ENCODE data around the gene OLFM3. TPM values are rescaled to one million over a fixed set of nuclear protein-coding genes. Genes with fewer than 3 reads are reported as not detected.

The OLFM3 gene
- total RNA-seq, 1 donor, result not detected

- Histone ChIP-seq H3K4me1 (ENCODE audit: insufficient read depth, low read length) (no peaks in the 10 kb centered on the region), H3K4me2 (ENCODE audit: insufficient read depth, low read length) (no peak overlapping the region), H2AFZ (ENCODE audit: low read length) (no peak overlapping the region), H3K27ac (ENCODE audit: low read depth, low read length) (no peak overlapping the region), H3K4me3 (ENCODE audit: insufficient read depth, low read length) (no peak overlapping the region), H4K20me1 (ENCODE audit: insufficient read depth, low read length) (no peaks in the 10 kb centered on the region), H3K79me2 (ENCODE audit: insufficient read depth, low read length) (no peaks in the 10 kb centered on the region), H3K36me3 (ENCODE audit: insufficient read depth, low read length) (no peaks in the 10 kb centered on the region), H3K27me3 (ENCODE audit: insufficient read depth, low read length) (no peaks in the 10 kb centered on the region), H3K9me3 (ENCODE audit: low read depth, low read length) (no peaks in the 10 kb centered on the region)
- no peak for DNase-seq (ENCODE audit: insufficient read length, low spot score, missing footprints)
- no peak for TF ChIP-seq CTCF (IDR thresholded peaks at IDR 0.05; ENCODE audit: extremely low read depth, low read depth, low read length)
These were observed 39.0 kb downstream of the OLFM3 start for GRCh38 chr1:101957771-101958170.

- no peak overlapping the region for H2AFZ ChIP-seq (ENCODE audit: low read length)
- H3K79me2 ChIP-seq (ENCODE audit: insufficient read depth, low read length), result no peaks in the 10 kb centered on the region
- no peaks in the 10 kb centered on the region for H3K4me1 ChIP-seq (ENCODE audit: insufficient read depth, low read length)
- H3K4me2 ChIP-seq (ENCODE audit: insufficient read depth, low read length), result no peak overlapping the region
- no peaks in the 10 kb centered on the region for H3K9me3 ChIP-seq (ENCODE audit: low read depth, low read length)
- H3K4me3 ChIP-seq (ENCODE audit: insufficient read depth, low read length), result no peak overlapping the region
- no peaks in the 10 kb centered on the region for H3K36me3 ChIP-seq (ENCODE audit: insufficient read depth, low read length)
- TF ChIP-seq CTCF (IDR thresholded peaks at IDR 0.05; ENCODE audit: extremely low read depth, low read depth, low read length), result no peak
- no peaks in the 10 kb centered on the region for H3K27me3 ChIP-seq (ENCODE audit: insufficient read depth, low read length)
- no peak overlapping the region for H3K27ac ChIP-seq (ENCODE audit: low read depth, low read length)
- no peak for DNase-seq (ENCODE audit: insufficient read length, low spot score, missing footprints)
- H4K20me1 ChIP-seq (ENCODE audit: insufficient read depth, low read length), result no peaks in the 10 kb centered on the region
These were observed 43.1 kb downstream of the OLFM3 start for GRCh38 chr1:101953623-101954022.

- Histone ChIP-seq H3K9me3 (ENCODE audit: low read depth, low read length) (no peaks in the 10 kb centered on the region), H3K36me3 (ENCODE audit: insufficient read depth, low read length) (no peaks in the 10 kb centered on the region), H2AFZ (ENCODE audit: low read length) (no peak overlapping the region), H3K4me1 (ENCODE audit: insufficient read depth, low read length) (no peaks in the 10 kb centered on the region), H3K79me2 (ENCODE audit: insufficient read depth, low read length) (no peaks in the 10 kb centered on the region), H4K20me1 (ENCODE audit: insufficient read depth, low read length) (no peaks in the 10 kb centered on the region), H3K27ac (ENCODE audit: low read depth, low read length) (no peak overlapping the region), H3K27me3 (ENCODE audit: insufficient read depth, low read length) (no peaks in the 10 kb centered on the region), H3K4me2 (ENCODE audit: insufficient read depth, low read length) (no peak overlapping the region), H3K4me3 (ENCODE audit: insufficient read depth, low read length) (no peak overlapping the region)
- no peak for DNase-seq (ENCODE audit: insufficient read length, low spot score, missing footprints)
- TF ChIP-seq CTCF (IDR thresholded peaks at IDR 0.05; ENCODE audit: extremely low read depth, low read depth, low read length), result no peak
These were observed 50.8 kb downstream of the OLFM3 start for GRCh38 chr1:101945884-101946283.

- H3K4me2 ChIP-seq (ENCODE audit: insufficient read depth, low read length), result no peak overlapping the region
These were observed 53.5 kb downstream of the OLFM3 start for GRCh38 chr1:101943237-101943636.

More at GRCh38 chr1:101943237-101943636, 53.5 kb downstream of the OLFM3 start:
- Histone ChIP-seq H3K27me3 (ENCODE audit: insufficient read depth, low read length) (no peaks in the 10 kb centered on the region), H3K27ac (ENCODE audit: low read depth, low read length) (no peak overlapping the region), H2AFZ (ENCODE audit: low read length) (no peak overlapping the region), H3K9me3 (ENCODE audit: low read depth, low read length) (no peaks in the 10 kb centered on the region), H3K36me3 (ENCODE audit: insufficient read depth, low read length) (no peaks in the 10 kb centered on the region), H3K4me3 (ENCODE audit: insufficient read depth, low read length) (no peak overlapping the region), H3K79me2 (ENCODE audit: insufficient read depth, low read length) (no peaks in the 10 kb centered on the region), H4K20me1 (ENCODE audit: insufficient read depth, low read length) (no peaks in the 10 kb centered on the region), H3K4me1 (ENCODE audit: insufficient read depth, low read length) (no peaks in the 10 kb centered on the region)
- DNase-seq (ENCODE audit: insufficient read length, low spot score, missing footprints), result no peak
- no peak for TF ChIP-seq CTCF (IDR thresholded peaks at IDR 0.05; ENCODE audit: extremely low read depth, low read depth, low read length)

Data from osteoblast (primary cell).